NCI-H510A treated with DMSO at 0.1 percent for 48 hours (cell line): ENCODE data around the gene SIRPA.

Experiments
- DNase-seq: peaks from one replicate; lab custom pipeline; 2025; lab: John Stamatoyannopoulos, UW

SIRPA gene

GRCh38 chr20:1894951-1895673, at the start of gene SIRPA:
Gene SIRPA (plus strand): TSS chr20:1895407. CDS start chr20:1895448, 41 bp downstream.
- DNase-seq: no peak

GRCh38 chr20:1845701-1846100, 49.5 kb upstream of the SIRPA start:
- no peak for DNase-seq

- DNase-seq: no peak
Measured at GRCh38 chr20:1846341-1846740, 48.9 kb upstream of the SIRPA start.

- DNase-seq: no peak
Measured at GRCh38 chr20:1846876-1847275, 48.3 kb upstream of the SIRPA start.

GRCh38 chr20:1847780-1848179, 47.4 kb upstream of the SIRPA start:
- DNase-seq: no peak

- no peak for DNase-seq
Measured at GRCh38 chr20:1848373-1848772, 46.8 kb upstream of the SIRPA start.

- DNase-seq: no peak
Measured at GRCh38 chr20:1851396-1851795, 43.8 kb upstream of the SIRPA start.

- DNase-seq: no peak
Measured at GRCh38 chr20:1853473-1853872, 41.7 kb upstream of the SIRPA start.

- no peak for DNase-seq
Measured at GRCh38 chr20:1854246-1854645, 41.0 kb upstream of the SIRPA start.

- no peak for DNase-seq
Measured at GRCh38 chr20:1855109-1855508, 40.1 kb upstream of the SIRPA start.

- no peak for DNase-seq
Measured at GRCh38 chr20:1855690-1856089, 39.5 kb upstream of the SIRPA start.

GRCh38 chr20:1856424-1856823, 38.8 kb upstream of the SIRPA start:
- no peak for DNase-seq

- no peak for DNase-seq
Measured at GRCh38 chr20:1857466-1857865, 37.7 kb upstream of the SIRPA start.

GRCh38 chr20:1858871-1859270, 36.3 kb upstream of the SIRPA start:
- DNase-seq: no peak

GRCh38 chr20:1860446-1860845, 34.8 kb upstream of the SIRPA start:
- DNase-seq: no peak

- DNase-seq: no peak
Measured at GRCh38 chr20:1861347-1861976, 33.7 kb upstream of the SIRPA start.

- no peak for DNase-seq
Measured at GRCh38 chr20:1861996-1862662, 33.1 kb upstream of the SIRPA start.

- DNase-seq: no peak
Measured at GRCh38 chr20:1862663-1863053, 32.5 kb upstream of the SIRPA start.

- no peak for DNase-seq
Measured at GRCh38 chr20:1863296-1863695, 31.9 kb upstream of the SIRPA start.

- DNase-seq: no peak
Measured at GRCh38 chr20:1866834-1867233, 28.4 kb upstream of the SIRPA start.

- no peak for DNase-seq
Measured at GRCh38 chr20:1867495-1868260, 27.5 kb upstream of the SIRPA start.

- no peak for DNase-seq
Measured at GRCh38 chr20:1868856-1869255, 26.4 kb upstream of the SIRPA start.

- DNase-seq: no peak
Measured at GRCh38 chr20:1870323-1870722, 24.9 kb upstream of the SIRPA start.
